Measurements from ENCODE around the gene HOXB6.

Gene HOXB6

DNA sequence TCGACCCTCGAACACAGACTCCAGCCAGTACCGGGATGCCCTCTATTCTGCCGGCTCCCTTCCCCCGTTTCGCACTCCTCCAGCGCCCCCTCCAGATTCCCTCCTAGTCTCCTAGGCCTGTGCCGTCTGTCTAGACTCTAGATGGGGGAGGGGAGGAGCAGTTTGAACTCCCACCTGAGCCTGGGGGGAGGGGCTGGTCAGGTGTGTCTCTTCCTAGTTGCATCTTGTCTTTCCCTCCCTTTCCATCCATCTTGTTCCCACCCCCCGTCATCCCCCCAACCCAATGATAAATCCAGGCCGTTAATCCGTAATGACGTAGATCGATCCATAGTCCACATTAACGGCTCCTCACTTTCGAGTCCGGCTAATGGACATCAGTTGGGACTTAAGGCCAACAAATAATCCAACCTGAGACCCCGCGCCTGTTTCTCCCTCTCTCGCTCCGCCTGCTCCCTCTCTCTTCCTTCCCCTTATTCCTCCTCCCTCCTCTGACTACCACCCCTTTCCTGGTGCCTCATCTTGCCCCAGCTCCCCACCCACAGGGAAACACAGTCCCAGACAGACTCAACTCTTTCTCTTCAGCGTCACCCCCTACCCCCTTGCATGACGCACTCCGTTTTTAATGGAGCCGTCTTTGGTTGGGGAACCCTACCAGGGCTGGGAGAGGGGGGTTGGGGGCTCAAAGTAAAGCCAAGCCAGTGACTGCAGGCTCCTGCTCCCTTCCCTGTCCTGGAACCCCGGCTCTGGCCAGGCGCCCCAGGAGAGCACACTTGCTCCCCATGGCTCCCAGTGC lies 7.9 kb downstream of the HOXB6 start (continued):
- TF ChIP-seq ZNF529 (tag by site-specific recombination; IDR thresholded peaks at IDR 0.05; ENCODE audit: insufficient replicate concordance) (no peak), SETDB1 (IDR thresholded peaks at IDR 0.05; ENCODE audit: insufficient read length, low read length) (no peak), ZNF830 (tag by site-specific recombination; IDR thresholded peaks at IDR 0.05; ENCODE audit: low read depth) (no peak), PRDM1 (tag by site-specific recombination; IDR thresholded peaks at IDR 0.05) (no peak), ZNF19 (tag by site-specific recombination; IDR thresholded peaks at IDR 0.05; ENCODE audit: low read depth) (no peak), ZNF23 (tag by site-specific recombination; IDR thresholded peaks at IDR 0.05; ENCODE audit: borderline replicate concordance) (no peak), ZNF561 (tag by site-specific recombination; IDR thresholded peaks at IDR 0.05; ENCODE audit: borderline replicate concordance) (no peak), ZNF248 (tag by site-specific recombination; IDR thresholded peaks at IDR 0.05) (no peak), ZNF202 (tag by site-specific recombination; IDR thresholded peaks at IDR 0.05; ENCODE audit: borderline replicate concordance) (no peak), ZBTB1 (tag by site-specific recombination; IDR thresholded peaks at IDR 0.05) (peak; percentile 57; the same call in 1 of the 2 replicates), KLF8 (tag by site-specific recombination; IDR thresholded peaks at IDR 0.05) (peak; percentile 50; the same call in 1 of the 2 replicates), MZF1 (tag by site-specific recombination; IDR thresholded peaks at IDR 0.05; ENCODE audit: borderline replicate concordance) (no peak), ZNF214 (tag by site-specific recombination; IDR thresholded peaks at IDR 0.05; ENCODE audit: borderline replicate concordance) (no peak), ZNF114 (tag by site-specific recombination; IDR thresholded peaks at IDR 0.05) (no peak), TRIM28 (IDR thresholded peaks at IDR 0.05; ENCODE audit: borderline replicate concordance, low read length) (no peak), ZNF560 (tag by site-specific recombination; IDR thresholded peaks at IDR 0.05; ENCODE audit: borderline replicate concordance) (no peak), YY1 (tag by site-specific recombination; IDR thresholded peaks at IDR 0.05) (peak; percentile 49; the same call in 1 of the 2 replicates), ZBTB8A (tag by site-specific recombination; IDR thresholded peaks at IDR 0.05) (no peak; the same call in none of the 2 replicates), ZNF404 (tag by site-specific recombination; IDR thresholded peaks at IDR 0.05) (no peak), ZNF626 (tag by site-specific recombination; IDR thresholded peaks at IDR 0.05) (no peak), KLF16 (tag by site-specific recombination; IDR thresholded peaks at IDR 0.05) (no peak), ZNF530 (tag by site-specific recombination; IDR thresholded peaks at IDR 0.05; ENCODE audit: low read depth) (no peak), KLF1 (tag by site-specific recombination; IDR thresholded peaks at IDR 0.05) (no peak), ZNF391 (tag by site-specific recombination; IDR thresholded peaks at IDR 0.05; ENCODE audit: borderline replicate concordance, low read depth) (no peak), ZNF341 (tag by site-specific recombination; IDR thresholded peaks at IDR 0.05; ENCODE audit: low read depth) (peak; percentile 82), TCF7L2 (IDR thresholded peaks at IDR 0.05; ENCODE audit: borderline replicate concordance, low read depth, low read length) (no peak), GLI4 (tag by site-specific recombination; IDR thresholded peaks at IDR 0.05) (no peak), ZNF311 (tag by site-specific recombination; IDR thresholded peaks at IDR 0.05; ENCODE audit: borderline replicate concordance) (no peak), ZNF660 (tag by site-specific recombination; IDR thresholded peaks at IDR 0.05) (no peak), YY2 (tag by site-specific recombination; IDR thresholded peaks at IDR 0.05) (no peak), ZNF791 (tag by site-specific recombination; IDR thresholded peaks at IDR 0.05) (no peak)
- TF ChIP-seq, protein P1, sequence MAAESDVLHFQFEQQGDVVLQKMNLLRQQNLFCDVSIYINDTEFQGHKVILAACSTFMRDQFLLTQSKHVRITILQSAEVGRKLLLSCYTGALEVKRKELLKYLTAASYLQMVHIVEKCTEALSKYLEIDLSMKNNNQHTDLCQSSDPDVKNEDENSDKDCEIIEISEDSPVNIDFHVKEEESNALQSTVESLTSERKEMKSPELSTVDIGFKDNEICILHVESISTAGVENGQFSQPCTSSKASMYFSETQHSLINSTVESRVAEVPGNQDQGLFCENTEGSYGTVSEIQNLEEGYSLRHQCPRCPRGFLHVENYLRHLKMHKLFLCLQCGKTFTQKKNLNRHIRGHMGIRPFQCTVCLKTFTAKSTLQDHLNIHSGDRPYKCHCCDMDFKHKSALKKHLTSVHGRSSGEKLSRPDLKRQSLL (tag by site-specific recombination; IDR thresholded peaks at IDR 0.05), result peak; percentile 1; the same call in 1 of the 2 replicates
- TF ChIP-seq, protein P2, sequence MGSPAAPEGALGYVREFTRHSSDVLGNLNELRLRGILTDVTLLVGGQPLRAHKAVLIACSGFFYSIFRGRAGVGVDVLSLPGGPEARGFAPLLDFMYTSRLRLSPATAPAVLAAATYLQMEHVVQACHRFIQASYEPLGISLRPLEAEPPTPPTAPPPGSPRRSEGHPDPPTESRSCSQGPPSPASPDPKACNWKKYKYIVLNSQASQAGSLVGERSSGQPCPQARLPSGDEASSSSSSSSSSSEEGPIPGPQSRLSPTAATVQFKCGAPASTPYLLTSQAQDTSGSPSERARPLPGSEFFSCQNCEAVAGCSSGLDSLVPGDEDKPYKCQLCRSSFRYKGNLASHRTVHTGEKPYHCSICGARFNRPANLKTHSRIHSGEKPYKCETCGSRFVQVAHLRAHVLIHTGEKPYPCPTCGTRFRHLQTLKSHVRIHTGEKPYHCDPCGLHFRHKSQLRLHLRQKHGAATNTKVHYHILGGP (tag by site-specific recombination; IDR thresholded peaks at IDR 0.05), result no peak
- TF ChIP-seq, protein P3, sequence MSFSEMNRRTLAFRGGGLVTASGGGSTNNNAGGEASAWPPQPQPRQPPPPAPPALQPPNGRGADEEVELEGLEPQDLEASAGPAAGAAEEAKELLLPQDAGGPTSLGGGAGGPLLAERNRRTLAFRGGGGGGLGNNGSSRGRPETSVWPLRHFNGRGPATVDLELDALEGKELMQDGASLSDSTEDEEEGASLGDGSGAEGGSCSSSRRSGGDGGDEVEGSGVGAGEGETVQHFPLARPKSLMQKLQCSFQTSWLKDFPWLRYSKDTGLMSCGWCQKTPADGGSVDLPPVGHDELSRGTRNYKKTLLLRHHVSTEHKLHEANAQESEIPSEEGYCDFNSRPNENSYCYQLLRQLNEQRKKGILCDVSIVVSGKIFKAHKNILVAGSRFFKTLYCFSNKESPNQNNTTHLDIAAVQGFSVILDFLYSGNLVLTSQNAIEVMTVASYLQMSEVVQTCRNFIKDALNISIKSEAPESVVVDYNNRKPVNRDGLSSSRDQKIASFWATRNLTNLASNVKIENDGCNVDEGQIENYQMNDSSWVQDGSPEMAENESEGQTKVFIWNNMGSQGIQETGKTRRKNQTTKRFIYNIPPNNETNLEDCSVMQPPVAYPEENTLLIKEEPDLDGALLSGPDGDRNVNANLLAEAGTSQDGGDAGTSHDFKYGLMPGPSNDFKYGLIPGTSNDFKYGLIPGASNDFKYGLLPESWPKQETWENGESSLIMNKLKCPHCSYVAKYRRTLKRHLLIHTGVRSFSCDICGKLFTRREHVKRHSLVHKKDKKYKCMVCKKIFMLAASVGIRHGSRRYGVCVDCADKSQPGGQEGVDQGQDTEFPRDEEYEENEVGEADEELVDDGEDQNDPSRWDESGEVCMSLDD (tag by site-specific recombination; IDR thresholded peaks at IDR 0.05), result no peak
- TF ChIP-seq, protein P4, sequence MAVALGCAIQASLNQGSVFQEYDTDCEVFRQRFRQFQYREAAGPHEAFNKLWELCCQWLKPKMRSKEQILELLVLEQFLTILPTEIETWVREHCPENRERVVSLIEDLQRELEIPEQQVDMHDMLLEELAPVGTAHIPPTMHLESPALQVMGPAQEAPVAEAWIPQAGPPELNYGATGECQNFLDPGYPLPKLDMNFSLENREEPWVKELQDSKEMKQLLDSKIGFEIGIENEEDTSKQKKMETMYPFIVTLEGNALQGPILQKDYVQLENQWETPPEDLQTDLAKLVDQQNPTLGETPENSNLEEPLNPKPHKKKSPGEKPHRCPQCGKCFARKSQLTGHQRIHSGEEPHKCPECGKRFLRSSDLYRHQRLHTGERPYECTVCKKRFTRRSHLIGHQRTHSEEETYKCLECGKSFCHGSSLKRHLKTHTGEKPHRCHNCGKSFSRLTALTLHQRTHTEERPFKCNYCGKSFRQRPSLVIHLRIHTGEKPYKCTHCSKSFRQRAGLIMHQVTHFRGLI (tag by site-specific recombination; IDR thresholded peaks at IDR 0.05), result no peak
